Measurements from ENCODE around the gene WWP2.

GRCh38 chr16:69925311-69925710, 163.2 kb downstream of the WWP2 start:
- TF ChIP-seq POLR2AphosphoS5 (IDR thresholded peaks at IDR 0.05; ENCODE audit: borderline replicate concordance, low read depth, low read length) (no peak), EZH2 (IDR thresholded peaks at IDR 0.05) (no peak), FOXP2 (optimal IDR thresholded peaks at IDR 0.05; ENCODE audit: control extremely low read depth, extremely low read length, insufficient read depth) (no peak)

Data from SK-N-MC (cell line).